22Rv1 (cell line): ENCODE results near the gene RYR2.

ENCODE experiments used
- H3K27ac ChIP-seq: fragments of 450-650 bp; 2 replicates; pipeline ENCODE4 v1.5.1; 2017
- ZFX ChIP-seq: fragments of 450-650 bp; IDR thresholded peaks from 2 replicates; pipeline ENCODE4 v1.6.1; 2017; ENCODE audit warnings: antibody characterized with exemption, borderline replicate concordance
- TF ChIP-seq, protein P1 (sequence below): fragments of 450-650 bp; IDR thresholded peaks from 2 replicates; pipeline ENCODE4 v1.5.1; 2017; ENCODE audit warnings: mild to moderate bottlenecking

The RYR2 gene

DNA sequence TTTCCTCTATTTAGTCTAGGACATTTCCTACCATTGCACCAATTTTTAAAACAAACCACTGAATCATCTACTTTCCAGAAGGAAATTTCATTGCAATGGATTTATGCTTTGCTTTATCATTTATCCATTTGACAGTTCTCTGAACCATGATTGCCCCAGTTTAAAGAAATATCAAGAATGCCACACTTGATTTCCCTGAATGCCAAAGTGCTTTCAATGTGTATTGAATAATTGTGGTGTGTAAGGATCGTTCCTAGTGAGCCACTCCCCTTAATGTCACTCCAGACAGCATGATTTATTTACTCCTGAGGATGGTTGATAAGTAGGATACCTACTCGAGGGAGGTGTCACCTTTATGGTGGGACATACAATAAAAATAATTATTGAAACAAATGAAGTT lies 169.6 kb downstream of the RYR2 start:
- TF ChIP-seq, protein P1, sequence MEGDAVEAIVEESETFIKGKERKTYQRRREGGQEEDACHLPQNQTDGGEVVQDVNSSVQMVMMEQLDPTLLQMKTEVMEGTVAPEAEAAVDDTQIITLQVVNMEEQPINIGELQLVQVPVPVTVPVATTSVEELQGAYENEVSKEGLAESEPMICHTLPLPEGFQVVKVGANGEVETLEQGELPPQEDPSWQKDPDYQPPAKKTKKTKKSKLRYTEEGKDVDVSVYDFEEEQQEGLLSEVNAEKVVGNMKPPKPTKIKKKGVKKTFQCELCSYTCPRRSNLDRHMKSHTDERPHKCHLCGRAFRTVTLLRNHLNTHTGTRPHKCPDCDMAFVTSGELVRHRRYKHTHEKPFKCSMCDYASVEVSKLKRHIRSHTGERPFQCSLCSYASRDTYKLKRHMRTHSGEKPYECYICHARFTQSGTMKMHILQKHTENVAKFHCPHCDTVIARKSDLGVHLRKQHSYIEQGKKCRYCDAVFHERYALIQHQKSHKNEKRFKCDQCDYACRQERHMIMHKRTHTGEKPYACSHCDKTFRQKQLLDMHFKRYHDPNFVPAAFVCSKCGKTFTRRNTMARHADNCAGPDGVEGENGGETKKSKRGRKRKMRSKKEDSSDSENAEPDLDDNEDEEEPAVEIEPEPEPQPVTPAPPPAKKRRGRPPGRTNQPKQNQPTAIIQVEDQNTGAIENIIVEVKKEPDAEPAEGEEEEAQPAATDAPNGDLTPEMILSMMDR, result no peak
- TF ChIP-seq ZFX, result no peak
- H3K27ac ChIP-seq, result no peak overlapping the region

- no peak for TF ChIP-seq ZFX
- TF ChIP-seq, protein P1, result no peak
- H3K27ac ChIP-seq, result no peak overlapping the region
These were observed 178.0 kb downstream of the RYR2 start for GRCh38 chr1:237219751-237220642.

- TF ChIP-seq, protein P1, result no peak
- no peak for TF ChIP-seq ZFX
These were observed 181.4 kb downstream of the RYR2 start for GRCh38 chr1:237223419-237223818.

GRCh38 chr1:237226177-237226944 lies 184.4 kb downstream of the RYR2 start:
- no peak overlapping the region for H3K27ac ChIP-seq
- no peak for TF ChIP-seq ZFX
- TF ChIP-seq, protein P1, result no peak

More at GRCh38 chr1:237223419-237223818, 181.4 kb downstream of the RYR2 start:
- no peak overlapping the region for H3K27ac ChIP-seq

DNA sequence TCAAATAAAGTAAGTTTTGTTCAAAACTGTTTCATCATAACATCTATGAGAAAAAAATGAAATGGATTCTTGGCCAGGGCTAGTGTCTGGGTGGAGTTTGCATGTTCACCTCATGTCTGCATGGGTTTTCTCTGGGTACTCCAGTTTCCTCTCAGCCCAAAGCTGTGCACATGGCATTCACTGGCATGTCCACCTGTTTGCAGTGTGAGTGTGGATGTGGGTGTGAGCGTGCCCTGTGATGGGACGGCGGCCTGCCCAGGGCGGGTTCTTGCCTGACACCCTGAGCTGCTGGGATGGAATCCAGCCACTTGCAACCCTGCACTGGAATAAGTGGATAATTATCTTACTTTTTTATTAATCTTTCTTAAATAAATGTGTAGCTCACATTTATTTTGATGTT lies 185.5 kb downstream of the RYR2 start:
- TF ChIP-seq ZFX, result no peak
- TF ChIP-seq, protein P1, result no peak
- H3K27ac ChIP-seq, result no peak overlapping the region

- TF ChIP-seq ZFX, result no peak
- TF ChIP-seq, protein P1, result no peak
- H3K27ac ChIP-seq, result no peak overlapping the region
These were observed 186.4 kb downstream of the RYR2 start for GRCh38 chr1:237228421-237228820.
